Measurements from ENCODE around the gene C11orf24. TPM values are rescaled to one million over a fixed set of nuclear protein-coding genes. Genes with fewer than 3 reads are reported as not detected.
A peak's percentile ranks its signal among the peaks of the same experiment; 100 is the strongest.

Gene C11orf24
- total and polyA plus RNA-seq, 5 donors from 2014 or later = 6.6 to 11.0 (median 9.1) TPM

DNA sequence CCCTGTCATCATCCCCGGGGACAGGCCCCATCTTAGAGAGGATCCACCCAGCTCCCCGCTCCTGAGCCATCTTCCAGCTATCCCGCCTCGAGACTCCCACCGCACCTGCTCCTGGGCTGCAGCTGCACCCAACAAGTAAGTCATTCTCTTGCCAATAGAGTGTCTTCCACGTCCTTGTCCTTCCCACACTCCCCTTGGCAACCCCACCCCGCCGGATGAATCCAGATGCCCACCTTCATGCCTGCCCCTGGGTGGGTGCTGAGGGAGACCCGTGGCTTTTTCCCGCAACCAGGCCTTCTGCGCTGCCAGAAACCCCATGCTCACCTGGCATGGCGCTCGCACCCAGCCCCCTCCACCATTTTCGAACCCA is 11.1 kb upstream of the C11orf24 start:
- peaks cover 0 to 7% (median 0%) of the 10 kb centered on the region in 7 donors for H3K9me3 Mint-ChIP-seq
- H3K27ac Mint-ChIP-seq = peak overlapping the region in 2 of 3 donors; percentile 70 to 71
- no peak overlapping the region for H3K27ac ChIP-seq (ENCODE audit: insufficient read depth, low read length, poor library complexity, severe bottlenecking)
- DNase-seq (no peak), ATAC-seq (ENCODE audit: low read depth in 2 of 2) (no peak)
- no peak overlapping the region for H3K4me3 ChIP-seq (ENCODE audit: low read depth, low read length)
- H3K36me3 ChIP-seq (ENCODE audit: control insufficient read depth, insufficient read depth, low read length) = no peaks in the 10 kb centered on the region
- H3K4me1 Mint-ChIP-seq = peaks cover 9 to 24% (median 17%) of the 10 kb centered on the region in 4 donors
- H3K27me3 Mint-ChIP-seq = peaks cover 14% of the 10 kb centered on the region
- no peaks in the 10 kb centered on the region for H3K9me3 ChIP-seq (ENCODE audit: control insufficient read depth in 2 of 2, low read length in 2 of 2)
- peaks cover 15% of the 10 kb centered on the region for H3K4me1 ChIP-seq (ENCODE audit: control insufficient read depth, insufficient read depth, low read length, poor library complexity, severe bottlenecking)
- no peaks in the 10 kb centered on the region for H3K36me3 Mint-ChIP-seq
- peak overlapping the region in 2 of 4 donors; percentile 72 to 77 for H3K4me3 Mint-ChIP-seq
- no peaks in the 10 kb centered on the region for H3K27me3 ChIP-seq (ENCODE audit: control insufficient read depth, insufficient read depth, low read length)

DNA sequence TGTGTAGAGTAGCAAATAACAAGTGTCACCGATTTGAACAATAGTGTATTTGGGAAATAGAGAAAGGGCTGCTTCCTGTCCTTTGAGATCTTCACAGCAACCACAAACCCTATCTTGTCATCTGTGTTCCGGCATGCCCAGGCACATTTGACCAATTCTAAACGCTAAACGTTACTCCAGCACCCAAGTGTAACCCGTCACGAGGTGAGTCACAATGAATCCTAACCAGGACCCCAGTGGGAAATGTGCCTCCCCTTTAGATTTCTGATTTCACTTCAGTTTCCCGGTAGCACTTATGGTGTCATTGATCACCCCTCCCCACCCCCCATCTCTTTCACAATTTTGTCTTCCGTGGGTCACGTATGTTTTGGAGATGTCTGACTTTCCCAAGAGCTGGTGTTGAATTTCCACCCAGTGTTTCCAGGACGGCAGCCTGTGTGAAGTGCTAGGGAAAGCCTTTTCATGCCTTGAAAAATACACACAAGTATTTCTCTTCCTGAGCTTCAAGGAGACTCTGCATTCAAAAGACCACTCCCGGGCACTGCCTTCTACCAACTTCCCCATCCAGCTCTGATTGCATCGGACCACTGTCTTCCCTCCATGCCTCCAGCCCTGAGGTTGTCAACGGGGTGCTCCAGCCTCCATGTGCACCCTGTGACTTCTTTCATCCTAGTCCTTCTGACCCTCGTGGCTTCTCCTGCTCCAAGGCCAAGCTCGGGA is 10.5 kb upstream of the C11orf24 start:
- Mint-ChIP-seq H3K4me1 (peaks cover 9 to 24% (median 17%) of the 10 kb centered on the region in 4 donors), H3K4me3 (peak overlapping the region; percentile 2 to 77 (median 42)), H3K9me3 (peaks cover 0 to 7% (median 0%) of the 10 kb centered on the region in 7 donors), H3K27ac (peak overlapping the region in 2 of 3 donors; percentile 70 to 71), H3K36me3 (no peaks in the 10 kb centered on the region), H3K27me3 (peaks cover 14% of the 10 kb centered on the region)
- H3K27ac ChIP-seq (ENCODE audit: insufficient read depth, low read length, poor library complexity, severe bottlenecking) = no peak overlapping the region
- peaks cover 15% of the 10 kb centered on the region for H3K4me1 ChIP-seq (ENCODE audit: control insufficient read depth, insufficient read depth, low read length, poor library complexity, severe bottlenecking)
- H3K9me3 ChIP-seq (ENCODE audit: control insufficient read depth in 2 of 2, low read length in 2 of 2) = no peaks in the 10 kb centered on the region
- H3K27me3 ChIP-seq (ENCODE audit: control insufficient read depth, insufficient read depth, low read length) = no peaks in the 10 kb centered on the region
- H3K36me3 ChIP-seq (ENCODE audit: control insufficient read depth, insufficient read depth, low read length) = no peaks in the 10 kb centered on the region
- ATAC-seq (ENCODE audit: low read depth in 2 of 2) (peak; percentile 63 to 66), DNase-seq (peak in 2 of 3 donors; percentile 19 to 70)
- peak overlapping the region; percentile 71 for H3K4me3 ChIP-seq (ENCODE audit: low read depth, low read length)

DNA sequence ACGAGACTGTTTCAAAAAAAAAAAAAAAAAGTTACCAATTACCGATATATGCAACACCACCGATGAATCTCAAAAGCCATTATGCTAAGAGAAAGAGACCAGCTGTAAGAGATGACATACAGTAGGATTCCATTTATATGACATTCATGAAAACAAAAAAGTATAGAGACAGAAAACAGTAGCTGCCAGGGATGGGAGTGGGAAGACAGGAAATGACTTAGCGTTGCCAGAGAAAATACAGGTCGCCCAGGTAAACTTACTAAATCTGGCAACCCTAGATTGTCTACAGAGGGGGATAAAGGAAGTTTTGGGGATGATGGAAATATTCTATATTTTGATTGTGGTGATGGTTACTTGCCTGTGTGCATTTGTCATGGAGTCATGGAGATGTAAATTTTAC is 7.9 kb upstream of the C11orf24 start:
- no peaks in the 10 kb centered on the region for H3K36me3 ChIP-seq (ENCODE audit: control insufficient read depth, insufficient read depth, low read length)
- peaks cover 0 to 6% (median 0%) of the 10 kb centered on the region in 7 donors for H3K9me3 Mint-ChIP-seq
- DNase-seq (no peak), ATAC-seq (ENCODE audit: low read depth in 2 of 2) (no peak)
- no peak overlapping the region for H3K27ac ChIP-seq (ENCODE audit: insufficient read depth, low read length, poor library complexity, severe bottlenecking)
- no peak overlapping the region for H3K4me3 ChIP-seq (ENCODE audit: low read depth, low read length)
- peaks cover 9 to 24% (median 17%) of the 10 kb centered on the region in 4 donors for H3K4me1 Mint-ChIP-seq
- no peaks in the 10 kb centered on the region for H3K9me3 ChIP-seq (ENCODE audit: control insufficient read depth in 2 of 2, low read length in 2 of 2)
- H3K4me1 ChIP-seq (ENCODE audit: control insufficient read depth, insufficient read depth, low read length, poor library complexity, severe bottlenecking) = peaks cover 15% of the 10 kb centered on the region
- H3K27me3 ChIP-seq (ENCODE audit: control insufficient read depth, insufficient read depth, low read length) = no peaks in the 10 kb centered on the region
- H3K27ac Mint-ChIP-seq = no peak overlapping the region
- H3K4me3 Mint-ChIP-seq = no peak overlapping the region
- H3K27me3 Mint-ChIP-seq = peaks cover 20% of the 10 kb centered on the region
- H3K36me3 Mint-ChIP-seq = no peaks in the 10 kb centered on the region

DNA sequence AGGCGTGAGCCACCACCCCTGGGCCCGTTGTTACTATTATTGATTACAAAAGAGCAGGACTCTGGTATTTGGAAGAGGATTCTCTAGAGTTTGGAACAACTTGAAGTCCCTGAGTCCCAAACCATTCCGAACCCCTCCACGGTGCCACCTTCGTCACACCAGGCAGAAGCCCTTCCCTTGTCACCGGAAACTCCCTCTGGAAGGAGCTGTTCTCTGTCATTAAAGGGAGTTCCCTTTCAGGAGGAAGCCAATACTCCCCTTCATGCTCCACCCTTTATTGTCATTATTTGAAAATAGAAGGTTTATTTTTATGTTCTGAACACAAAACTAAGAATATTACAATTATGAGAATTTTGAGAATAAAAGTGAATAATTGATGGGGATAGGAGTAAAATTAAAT is 5.1 kb upstream of the C11orf24 start:
- no peaks in the 10 kb centered on the region for H3K9me3 ChIP-seq (ENCODE audit: control insufficient read depth in 2 of 2, low read length in 2 of 2)
- Mint-ChIP-seq H3K27me3 (peaks cover 13% of the 10 kb centered on the region), H3K36me3 (no peaks in the 10 kb centered on the region), H3K4me3 (no peak overlapping the region), H3K4me1 (peaks cover 2 to 23% (median 11%) of the 10 kb centered on the region in 4 donors), H3K27ac (no peak overlapping the region), H3K9me3 (peaks cover 0 to 3% (median 0%) of the 10 kb centered on the region in 7 donors)
- no peaks in the 10 kb centered on the region for H3K27me3 ChIP-seq (ENCODE audit: control insufficient read depth, insufficient read depth, low read length)
- ATAC-seq (ENCODE audit: low read depth in 2 of 2) (no peak), DNase-seq (no peak)
- H3K27ac ChIP-seq (ENCODE audit: insufficient read depth, low read length, poor library complexity, severe bottlenecking) = no peak overlapping the region
- H3K4me1 ChIP-seq (ENCODE audit: control insufficient read depth, insufficient read depth, low read length, poor library complexity, severe bottlenecking) = peaks cover 17% of the 10 kb centered on the region
- H3K36me3 ChIP-seq (ENCODE audit: control insufficient read depth, insufficient read depth, low read length) = no peaks in the 10 kb centered on the region
- no peak overlapping the region for H3K4me3 ChIP-seq (ENCODE audit: low read depth, low read length)

DNA sequence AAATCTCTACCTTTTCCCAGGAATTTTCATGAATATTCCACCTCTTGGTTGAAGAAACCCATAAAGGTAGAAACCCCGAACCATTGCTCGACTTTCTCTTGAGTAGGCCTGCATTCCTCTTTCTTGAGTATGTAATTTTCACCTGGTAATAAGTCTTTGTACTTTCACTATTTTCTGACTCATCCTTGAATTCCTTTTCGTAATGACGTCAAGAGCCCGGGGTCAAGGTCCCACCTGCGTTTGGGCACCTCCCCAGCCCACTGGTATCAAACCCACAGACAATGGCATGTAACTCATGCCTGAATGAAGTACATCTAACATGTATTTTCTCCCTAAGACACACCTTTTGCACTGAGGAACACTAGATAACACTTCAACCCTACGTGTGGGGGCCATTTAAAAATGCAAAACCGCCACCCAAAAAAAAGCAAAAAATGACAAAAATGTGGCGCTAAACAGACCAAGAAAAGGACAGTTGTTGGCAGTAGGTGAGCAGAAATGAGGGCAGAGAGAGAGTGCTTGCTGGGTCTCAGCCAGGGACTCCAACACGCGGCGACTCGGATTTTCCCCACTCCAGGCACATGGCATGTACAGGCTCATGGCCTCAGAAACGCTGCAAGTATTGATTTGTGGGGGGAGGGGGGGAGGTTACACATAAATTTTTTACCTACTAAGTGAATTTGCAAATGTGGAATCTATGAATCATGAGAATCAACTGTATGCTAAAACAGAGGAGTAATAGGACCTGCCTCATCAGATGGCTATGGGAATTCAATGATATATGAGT is 4.1 kb upstream of the C11orf24 start:
- Mint-ChIP-seq H3K27me3 (peaks cover 13% of the 10 kb centered on the region), H3K36me3 (no peaks in the 10 kb centered on the region), H3K4me3 (no peak overlapping the region), H3K27ac (no peak overlapping the region), H3K4me1 (peaks cover 0 to 23% (median 12%) of the 10 kb centered on the region in 4 donors), H3K9me3 (peaks cover 0 to 3% (median 0%) of the 10 kb centered on the region in 7 donors)
- Histone ChIP-seq H3K36me3 (ENCODE audit: control insufficient read depth, insufficient read depth, low read length) (no peaks in the 10 kb centered on the region), H3K27me3 (ENCODE audit: control insufficient read depth, insufficient read depth, low read length) (no peaks in the 10 kb centered on the region), H3K9me3 (ENCODE audit: control insufficient read depth in 2 of 2, low read length in 2 of 2) (no peaks in the 10 kb centered on the region), H3K4me3 (ENCODE audit: low read depth, low read length) (no peak overlapping the region), H3K27ac (ENCODE audit: insufficient read depth, low read length, poor library complexity, severe bottlenecking) (no peak overlapping the region), H3K4me1 (ENCODE audit: control insufficient read depth, insufficient read depth, low read length, poor library complexity, severe bottlenecking) (peaks cover 20% of the 10 kb centered on the region)
- no peak for DNase-seq
- no peak for ATAC-seq (ENCODE audit: low read depth in 2 of 2)

DNA sequence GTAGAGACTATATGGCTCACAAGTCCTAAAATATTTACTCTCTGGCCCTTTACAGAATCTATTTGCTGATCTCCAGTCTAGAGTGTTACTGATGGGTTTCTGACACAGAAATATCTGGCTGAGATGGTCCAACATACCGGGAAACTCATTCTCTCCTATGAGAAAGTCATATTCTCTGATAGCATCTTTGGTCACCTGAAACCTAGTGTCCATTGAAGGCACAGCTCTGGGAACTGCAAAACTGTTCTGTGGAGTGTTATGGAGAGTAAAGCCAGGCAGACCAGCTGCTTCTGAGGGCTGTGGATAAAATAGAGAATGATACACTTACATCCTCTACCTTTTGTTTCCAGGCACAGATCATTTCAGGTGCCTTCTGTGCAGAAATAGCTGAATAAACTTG is 2.5 kb upstream of the C11orf24 start:
- Mint-ChIP-seq H3K4me3 (peak overlapping the region in 3 of 4 donors; percentile 26 to 92 (median 71)), H3K9me3 (peaks cover 0 to 3% (median 0%) of the 10 kb centered on the region in 7 donors), H3K36me3 (no peaks in the 10 kb centered on the region), H3K4me1 (peaks cover 3 to 36% (median 24%) of the 10 kb centered on the region in 4 donors), H3K27ac (peak overlapping the region in 1 of 3 donors; percentile 69), H3K27me3 (peaks cover 5% of the 10 kb centered on the region)
- Histone ChIP-seq H3K4me1 (ENCODE audit: control insufficient read depth, insufficient read depth, low read length, poor library complexity, severe bottlenecking) (peaks cover 28% of the 10 kb centered on the region), H3K36me3 (ENCODE audit: control insufficient read depth, insufficient read depth, low read length) (no peaks in the 10 kb centered on the region), H3K9me3 (ENCODE audit: control insufficient read depth in 2 of 2, low read length in 2 of 2) (no peaks in the 10 kb centered on the region), H3K27ac (ENCODE audit: insufficient read depth, low read length, poor library complexity, severe bottlenecking) (no peak overlapping the region), H3K27me3 (ENCODE audit: control insufficient read depth, insufficient read depth, low read length) (no peaks in the 10 kb centered on the region), H3K4me3 (ENCODE audit: low read depth, low read length) (no peak overlapping the region)
- no peak for ATAC-seq (ENCODE audit: low read depth in 2 of 2)
- DNase-seq = no peak

DNA sequence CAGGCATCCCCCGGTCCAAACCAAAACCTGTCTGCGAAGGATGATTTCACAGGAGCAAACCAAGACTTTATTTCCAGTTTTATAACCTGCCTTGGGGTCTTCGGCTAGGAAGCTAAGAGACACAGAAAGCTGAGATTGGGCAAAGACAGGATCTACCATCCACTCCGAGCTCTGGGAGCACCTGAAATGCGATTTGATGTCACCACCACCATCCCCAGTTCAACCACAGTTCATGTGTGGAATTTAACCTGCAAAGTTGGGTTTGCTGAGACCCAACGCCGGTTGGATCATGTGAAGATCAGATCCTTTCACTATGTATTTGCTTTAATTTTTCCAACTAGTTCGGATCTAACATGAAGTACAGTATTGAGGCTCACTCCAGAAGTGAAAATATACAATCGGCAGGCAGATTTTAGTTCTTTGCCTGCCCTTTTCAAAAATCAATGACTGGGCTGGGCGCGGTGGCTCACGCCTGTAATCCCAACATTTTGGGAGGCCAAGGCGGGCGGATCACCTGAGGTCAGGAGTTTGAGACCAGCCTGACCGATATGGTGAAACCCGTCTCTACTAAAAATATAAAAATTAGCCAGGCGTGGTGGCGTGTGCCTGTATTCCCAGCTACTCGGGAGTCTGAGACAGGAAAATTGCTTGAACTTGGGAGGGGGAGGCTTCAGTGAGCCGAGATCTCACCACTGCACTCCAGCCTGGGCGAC is 1.4 kb upstream of the C11orf24 start:
- Mint-ChIP-seq H3K9me3 (peaks cover 0 to 3% (median 0%) of the 10 kb centered on the region in 7 donors), H3K36me3 (peaks cover 4% of the 10 kb centered on the region), H3K27ac (peak overlapping the region; percentile 82 to 98 (median 93)), H3K4me1 (peaks cover 3 to 47% (median 28%) of the 10 kb centered on the region in 4 donors), H3K4me3 (peak overlapping the region in 2 of 4 donors; percentile 92 to 95), H3K27me3 (peaks cover 5% of the 10 kb centered on the region)
- Histone ChIP-seq H3K27ac (ENCODE audit: insufficient read depth, low read length, poor library complexity, severe bottlenecking) (no peak overlapping the region), H3K36me3 (ENCODE audit: control insufficient read depth, insufficient read depth, low read length) (no peaks in the 10 kb centered on the region), H3K27me3 (ENCODE audit: control insufficient read depth, insufficient read depth, low read length) (no peaks in the 10 kb centered on the region), H3K4me1 (ENCODE audit: control insufficient read depth, insufficient read depth, low read length, poor library complexity, severe bottlenecking) (peaks cover 28% of the 10 kb centered on the region), H3K9me3 (ENCODE audit: control insufficient read depth in 2 of 2, low read length in 2 of 2) (no peaks in the 10 kb centered on the region), H3K4me3 (ENCODE audit: low read depth, low read length) (no peak overlapping the region)
- DNase-seq = no peak
- no peak for ATAC-seq (ENCODE audit: low read depth in 2 of 2)

All from CD4-positive, CD25-positive, alpha-beta regulatory T cell (primary cell).